HepG2 (cell line): ENCODE measurements around the gene TFEB. TPM values are rescaled to one million over a fixed set of nuclear protein-coding genes. Genes with fewer than 3 reads are reported as not detected.

Experiments
- ATAC-seq: fragments of 200-7000 bp; cut with Tn5 transposase; 3 replicates; pipeline ENCODE4 v1.9.1; 2020; ENCODE audit warnings: mild to moderate bottlenecking, moderate library complexity
- BruUV-seq: library from RNA; stranded (reverse); fragments of 400-500 nt; replicated peaks from 2 replicates; lab custom pipeline; 2021; lab: Mats Ljungman, UMichigan
- CTCF ChIA-PET: fragments of 300-600 bp; formaldehyde crosslinking; extraction: SDS; loops from one replicate; lab custom pipeline; 2021; ENCODE audit warnings: low total read pairs, inconsistent platforms, low intra/inter-chr PET ratio; lab: Yijun Ruan, JAX
- POLR2A ChIA-PET: fragments of 350-600 bp; sonication (Branson Sonifier 250); formaldehyde crosslinking; loops from one replicate; lab custom pipeline; 2020; ENCODE audit warnings: antibody characterized with exemption, inconsistent platforms; lab: Yijun Ruan, JAX
- DNase-seq: peaks from one replicate; pipeline ENCODE4 v3.0.0-alpha.2; 2015; ENCODE audit warnings: low spot score
- FAIRE-seq: peaks from 3 replicates; lab custom pipeline; 2011; peaks lifted over from hg19 to GRCh38; lab: Jason Lieb, UNC
- H2AFZ ChIP-seq: one replicate; pipeline ENCODE4 v1.6.1; 2011; ENCODE audit warnings: low read length, inconsistent platforms
- H3K27ac ChIP-seq: fragments of 300-600 bp; 3 replicates; pipeline ENCODE4 v1.8.0; 2011; ENCODE audit warnings: mixed run types, mild to moderate bottlenecking, mixed read lengths, low read length, inconsistent platforms; ENCODE audit not compliant: insufficient read depth; ENCODE audit errors: extremely low read length
- H3K27me3 ChIP-seq, 2 experiments: fragments of 200-600 bp in 1 of 2; 2 replicates in 1 of 2; 3 replicates in 1 of 2; pipeline versions ENCODE4 v1.6.0 to v1.8.0; 2011; ENCODE audit warnings: low read length in 2 of 2, mild to moderate bottlenecking in 2 of 2, moderate library complexity in 2 of 2, inconsistent platforms in 1 of 2; ENCODE audit not compliant: insufficient read depth in 2 of 2, control insufficient read depth in 1 of 2
- H3K36me3 ChIP-seq, 2 experiments: fragments of 200-600 bp in 1 of 2; replicated peaks in 1 of 2; 2 replicates in 1 of 2; 3 replicates in 1 of 2; pipeline versions ENCODE4 v1.5.1 to v1.8.0; 2011; ENCODE audit warnings: low read length in 2 of 2, inconsistent platforms in 1 of 2; ENCODE audit not compliant: insufficient read depth in 2 of 2, control insufficient read depth in 1 of 2
- H3K4me1 ChIP-seq: 2 replicates; pipeline ENCODE4 v1.5.1; 2012; ENCODE audit warnings: low read length, inconsistent platforms; ENCODE audit not compliant: insufficient read depth
- H3K4me2 ChIP-seq: 2 replicates; pipeline ENCODE4 v1.6.0; 2011; ENCODE audit warnings: low read depth, low read length, inconsistent platforms
- H3K4me3 ChIP-seq, 3 experiments: fragments of 200-600 bp in 1 of 3; sonication (generic), shearing (Covaris generic) in 1 of 3; replicated peaks in 1 of 3; 2 replicates each; pipeline ENCODE4 v1.5.1; 2011 to 2016; ENCODE audit warnings: low read length in 3 of 3, inconsistent platforms in 2 of 3, low read depth in 2 of 3, mild to moderate bottlenecking in 2 of 3, control low read depth in 1 of 3, mixed read lengths in 1 of 3; ENCODE audit not compliant: insufficient read depth in 1 of 3
- H3K79me2 ChIP-seq: one replicate; pipeline ENCODE4 v1.6.1; 2011; ENCODE audit warnings: low read length, inconsistent platforms; ENCODE audit not compliant: insufficient read depth
- H3K9ac ChIP-seq: 2 replicates; pipeline ENCODE4 v1.6.0; 2011; ENCODE audit warnings: mild to moderate bottlenecking, low read depth, low read length, inconsistent platforms; ENCODE audit not compliant: insufficient read depth
- H3K9me3 ChIP-seq: 2 replicates; pipeline ENCODE4 v1.5.1; 2012; ENCODE audit warnings: mild to moderate bottlenecking, low read length
- H4K20me1 ChIP-seq: 2 replicates; pipeline ENCODE4 v1.6.0; 2011; ENCODE audit warnings: inconsistent platforms, mild to moderate bottlenecking, low read length, moderate library complexity; ENCODE audit not compliant: insufficient read depth
- FOXA3 ChIP-seq: IDR thresholded peaks from 2 replicates; pipeline ENCODE4 v1.6.1; 2016; ENCODE audit warnings: missing genetic modification reagents, missing compliant biosample characterization
- HIVEP1 ChIP-seq: sonication (generic); formaldehyde crosslinking; IDR thresholded peaks from 2 replicates; pipeline ENCODE4 v1.4.0; 2020; ENCODE audit warnings: mild to moderate bottlenecking, missing genetic modification reagents
- SNRNP70 ChIP-seq: fragments of 200-400 bp; formaldehyde crosslinking; IDR thresholded peaks from 2 replicates; pipeline ENCODE4 v1.6.1; 2017; ENCODE audit warnings: mild to moderate bottlenecking, low read depth, low read length, moderate library complexity
- TAF15 ChIP-seq: fragments of 200-400 bp; formaldehyde crosslinking; IDR thresholded peaks from one replicate; pipeline ENCODE4 v1.6.1; 2018; ENCODE audit warnings: mild to moderate bottlenecking, low read depth, low read length; ENCODE audit not compliant: poor library complexity, severe bottlenecking
- ZC3H13 ChIP-seq: sonication (generic); formaldehyde crosslinking; IDR thresholded peaks from 2 replicates; pipeline ENCODE4 v1.8.1; 2023; ENCODE audit warnings: mild to moderate bottlenecking, missing genetic modification reagents, moderate library complexity
- ZMYM2 ChIP-seq: sonication (generic); formaldehyde crosslinking; IDR thresholded peaks from 2 replicates; pipeline ENCODE4 v1.8.0; 2022; ENCODE audit warnings: mild to moderate bottlenecking, missing genetic modification reagents
- ZNF383 ChIP-seq: sonication (generic); formaldehyde crosslinking; IDR thresholded peaks from 2 replicates; pipeline ENCODE4 v1.4.0; 2020; ENCODE audit warnings: missing genetic modification reagents, mild to moderate bottlenecking, borderline replicate concordance
- ZNF496 ChIP-seq: sonication (generic); formaldehyde crosslinking; IDR thresholded peaks from 2 replicates; pipeline ENCODE4 v1.8.1; 2023; ENCODE audit warnings: mild to moderate bottlenecking, moderate library complexity, missing genetic modification reagents; ENCODE audit not compliant: insufficient replicate concordance
- ZNF547 ChIP-seq: sonication (generic); formaldehyde crosslinking; IDR thresholded peaks from 2 replicates; pipeline ENCODE4 v1.5.1; 2020; ENCODE audit warnings: mild to moderate bottlenecking, missing genetic modification reagents
- WGBS: methylation state at CpG from one replicate; pipeline ENCODE4 v1.1.6; 2017; ENCODE audit warnings: low lambda C conversion rate; 5-methylcytosine and 5-hydroxymethylcytosine counted together
- in situ Hi-C: cut with HindIII; loops from 2 replicates; pipeline ENCODE4 v1.10.0; 2017; ENCODE audit warnings: low pct_unique_long_range_greater_than_20kb; ENCODE audit not compliant: extremely low pct_ligation_motif_present
- intact Hi-C: fragments of 100-400 bp; cut with micrococcal nuclease; formaldehyde crosslinking; loops from one replicate; pipeline ENCODE4 v1.10.0; 2022; ENCODE audit not compliant: unreplicated experiment
- polyA plus RNA-seq, 8 experiments: library from polyadenylated mRNA; depleted of rRNA in 3 of 8; stranded (reverse) in 7 of 8; unstranded in 1 of 8; fragments of >200 nt; fragmentation: Illumina TruSeq in 4 of 8; extraction: Trizol in 4 of 8; gene quantifications; 2 replicates each; pipeline versions ENCODE4 v1.2.1 to v1.2.3, GENCODE V29; 2011 to 2016; ENCODE audit warnings: low read depth in 4 of 8, missing spikeins in 1 of 8, mixed read lengths in 1 of 8; ENCODE audit not compliant: insufficient read depth in 1 of 8
- total RNA-seq, 5 experiments: library from RNA; depleted of rRNA; stranded (reverse); fragments of >200 nt; fragmentation: Illumina TruSeq; extraction: Trizol; gene quantifications; 2 replicates each; pipeline ENCODE4 v1.2.3, GENCODE V29; 2016; ENCODE audit warnings: low read depth in 1 of 5
- TF ChIP-seq, protein P1 (sequence below): sonication (generic); formaldehyde crosslinking; IDR thresholded peaks from 2 replicates; pipeline ENCODE4; 2020; ENCODE audit warnings: missing genetic modification reagents, mild to moderate bottlenecking, borderline replicate concordance
- TF ChIP-seq, protein P2 (sequence below): sonication (generic); formaldehyde crosslinking; IDR thresholded peaks from 2 replicates; pipeline ENCODE4 v1.4.0; 2020; ENCODE audit warnings: missing genetic modification reagents
- TF ChIP-seq, protein P3 (sequence below): sonication (generic); formaldehyde crosslinking; IDR thresholded peaks from 2 replicates; pipeline ENCODE4 v1.4.0; 2020; ENCODE audit warnings: missing genetic modification reagents; ENCODE audit errors: not compliant biosample characterization
- TF ChIP-seq, protein P4 (sequence below): sonication (generic); formaldehyde crosslinking; IDR thresholded peaks from 2 replicates; pipeline ENCODE4 v1.8.0; 2022; ENCODE audit warnings: mild to moderate bottlenecking, missing genetic modification reagents, borderline replicate concordance
- TF ChIP-seq, protein P5 (sequence below): sonication (generic); formaldehyde crosslinking; IDR thresholded peaks from 2 replicates; pipeline ENCODE4 v1.9.0; 2021; ENCODE audit warnings: missing genetic modification reagents, borderline replicate concordance

TFEB gene
- total and polyA plus RNA-seq, 2 of the 13 experiments (the other 11 are each of a cell fraction or from before 2014, with no cell fraction given), result 13.3 to 18.7 TPM

DNA sequence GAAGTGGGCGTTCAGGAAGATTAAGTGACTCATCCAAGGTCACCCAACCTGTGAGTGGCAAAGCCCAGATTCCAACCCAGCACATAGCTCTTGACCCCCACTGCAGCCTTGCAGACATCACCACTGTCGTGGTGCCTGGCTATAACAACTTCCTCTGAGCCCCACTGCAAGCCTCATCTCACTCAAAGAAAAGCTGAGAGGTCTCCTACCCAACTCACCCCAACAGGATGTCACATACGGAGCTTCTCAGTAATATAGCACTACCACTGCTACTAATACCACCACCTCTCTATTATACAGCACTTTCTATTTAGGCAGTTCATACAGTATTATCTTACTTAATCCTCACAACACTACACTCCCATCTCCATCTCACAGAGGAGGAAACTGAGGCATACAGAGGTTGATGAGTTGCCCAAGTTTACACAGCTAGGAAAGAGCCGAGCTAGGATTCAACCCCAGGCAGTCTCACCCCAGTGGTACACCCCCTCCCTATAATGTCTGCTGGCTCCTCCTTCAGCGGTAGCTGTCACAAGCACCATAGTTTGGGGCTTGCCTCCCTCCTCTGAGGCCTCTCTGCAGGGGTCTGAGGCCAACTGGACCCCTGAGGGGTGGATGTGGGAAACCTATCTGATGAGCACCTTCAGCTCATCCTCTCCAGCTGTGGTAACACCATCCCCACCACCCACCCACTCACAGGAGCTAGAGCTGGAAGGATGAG, 19.5 kb downstream of the TFEB start:
- in situ Hi-C loops (loop anchor here (10.0 kb wide), 1 partner anchor 329 kb away; no protein-coding TSS in a partner anchor), intact Hi-C loops (no loop called here)
- POLR2A ChIA-PET, result interaction anchor here (1.0 to 2.7 kb wide), 3 partner anchors 12 to 19 kb away, joined by 3 to 7 read pairs (median 3); no protein-coding TSS in a partner anchor
- no peak overlapping the region for H3K4me2 ChIP-seq
- DNase-seq (no peak), ATAC-seq (no peak), FAIRE-seq (no peak)
- H3K9ac ChIP-seq, result no peak overlapping the region
- no peaks in the 10 kb centered on the region for H3K79me2 ChIP-seq
- WGBS, result 88% methylated on average over 5 of the region's 5 CpGs
- CTCF ChIA-PET, result no interaction called here
- H2AFZ ChIP-seq, result no peak overlapping the region
- no peaks in the 10 kb centered on the region; a peak in 1 of 5 replicates for H3K36me3 ChIP-seq
- BruUV-seq, result no TSS peak
- no peaks in the 10 kb centered on the region for H3K27me3 ChIP-seq
- H3K4me3 ChIP-seq, result no peak overlapping the region
- peaks cover 19% of the 10 kb centered on the region for H3K4me1 ChIP-seq
- no peak overlapping the region for H3K27ac ChIP-seq
- no peaks in the 10 kb centered on the region; the same call in 1 of the 2 replicates for H4K20me1 ChIP-seq
- H3K9me3 ChIP-seq, result no peaks in the 10 kb centered on the region
- TF ChIP-seq ZMYM2 (CRISPR knock-in tag) (no peak), TAF15 (no peak), ZNF547 (CRISPR knock-in tag) (no peak), ZNF496 (CRISPR knock-in tag) (no peak), SNRNP70 (no peak), ZC3H13 (no peak), FOXA3 (no peak), ZNF383 (CRISPR knock-in tag) (no peak), HIVEP1 (no peak)
- TF ChIP-seq, protein P1, sequence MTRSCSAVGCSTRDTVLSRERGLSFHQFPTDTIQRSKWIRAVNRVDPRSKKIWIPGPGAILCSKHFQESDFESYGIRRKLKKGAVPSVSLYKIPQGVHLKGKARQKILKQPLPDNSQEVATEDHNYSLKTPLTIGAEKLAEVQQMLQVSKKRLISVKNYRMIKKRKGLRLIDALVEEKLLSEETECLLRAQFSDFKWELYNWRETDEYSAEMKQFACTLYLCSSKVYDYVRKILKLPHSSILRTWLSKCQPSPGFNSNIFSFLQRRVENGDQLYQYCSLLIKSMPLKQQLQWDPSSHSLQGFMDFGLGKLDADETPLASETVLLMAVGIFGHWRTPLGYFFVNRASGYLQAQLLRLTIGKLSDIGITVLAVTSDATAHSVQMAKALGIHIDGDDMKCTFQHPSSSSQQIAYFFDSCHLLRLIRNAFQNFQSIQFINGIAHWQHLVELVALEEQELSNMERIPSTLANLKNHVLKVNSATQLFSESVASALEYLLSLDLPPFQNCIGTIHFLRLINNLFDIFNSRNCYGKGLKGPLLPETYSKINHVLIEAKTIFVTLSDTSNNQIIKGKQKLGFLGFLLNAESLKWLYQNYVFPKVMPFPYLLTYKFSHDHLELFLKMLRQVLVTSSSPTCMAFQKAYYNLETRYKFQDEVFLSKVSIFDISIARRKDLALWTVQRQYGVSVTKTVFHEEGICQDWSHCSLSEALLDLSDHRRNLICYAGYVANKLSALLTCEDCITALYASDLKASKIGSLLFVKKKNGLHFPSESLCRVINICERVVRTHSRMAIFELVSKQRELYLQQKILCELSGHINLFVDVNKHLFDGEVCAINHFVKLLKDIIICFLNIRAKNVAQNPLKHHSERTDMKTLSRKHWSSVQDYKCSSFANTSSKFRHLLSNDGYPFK (CRISPR knock-in tag), result no peak
- TF ChIP-seq, protein P2, sequence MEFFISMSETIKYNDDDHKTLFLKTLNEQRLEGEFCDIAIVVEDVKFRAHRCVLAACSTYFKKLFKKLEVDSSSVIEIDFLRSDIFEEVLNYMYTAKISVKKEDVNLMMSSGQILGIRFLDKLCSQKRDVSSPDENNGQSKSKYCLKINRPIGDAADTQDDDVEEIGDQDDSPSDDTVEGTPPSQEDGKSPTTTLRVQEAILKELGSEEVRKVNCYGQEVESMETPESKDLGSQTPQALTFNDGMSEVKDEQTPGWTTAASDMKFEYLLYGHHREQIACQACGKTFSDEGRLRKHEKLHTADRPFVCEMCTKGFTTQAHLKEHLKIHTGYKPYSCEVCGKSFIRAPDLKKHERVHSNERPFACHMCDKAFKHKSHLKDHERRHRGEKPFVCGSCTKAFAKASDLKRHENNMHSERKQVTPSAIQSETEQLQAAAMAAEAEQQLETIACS (CRISPR knock-in tag), result no peak
- TF ChIP-seq, protein P3, sequence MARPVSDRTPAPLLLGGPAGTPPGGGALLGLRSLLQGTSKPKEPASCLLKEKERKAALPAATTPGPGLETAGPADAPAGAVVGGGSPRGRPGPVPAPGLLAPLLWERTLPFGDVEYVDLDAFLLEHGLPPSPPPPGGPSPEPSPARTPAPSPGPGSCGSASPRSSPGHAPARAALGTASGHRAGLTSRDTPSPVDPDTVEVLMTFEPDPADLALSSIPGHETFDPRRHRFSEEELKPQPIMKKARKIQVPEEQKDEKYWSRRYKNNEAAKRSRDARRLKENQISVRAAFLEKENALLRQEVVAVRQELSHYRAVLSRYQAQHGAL, result no peak
- TF ChIP-seq, protein P4, sequence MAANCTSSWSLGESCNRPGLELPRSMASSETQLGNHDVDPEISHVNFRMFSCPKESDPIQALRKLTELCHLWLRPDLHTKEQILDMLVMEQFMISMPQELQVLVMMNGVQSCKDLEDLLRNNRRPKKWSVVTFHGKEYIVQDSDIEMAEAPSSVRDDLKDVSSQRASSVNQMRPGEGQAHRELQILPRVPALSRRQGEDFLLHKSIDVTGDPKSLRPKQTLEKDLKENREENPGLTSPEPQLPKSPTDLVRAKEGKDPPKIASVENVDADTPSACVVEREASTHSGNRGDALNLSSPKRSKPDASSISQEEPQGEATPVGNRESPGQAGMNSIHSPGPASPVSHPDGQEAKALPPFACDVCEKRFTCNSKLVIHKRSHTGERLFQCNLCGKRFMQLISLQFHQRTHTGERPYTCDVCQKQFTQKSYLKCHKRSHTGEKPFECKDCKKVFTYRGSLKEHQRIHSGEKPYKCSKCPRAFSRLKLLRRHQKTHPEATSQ (CRISPR knock-in tag), result no peak
- TF ChIP-seq, protein P5, sequence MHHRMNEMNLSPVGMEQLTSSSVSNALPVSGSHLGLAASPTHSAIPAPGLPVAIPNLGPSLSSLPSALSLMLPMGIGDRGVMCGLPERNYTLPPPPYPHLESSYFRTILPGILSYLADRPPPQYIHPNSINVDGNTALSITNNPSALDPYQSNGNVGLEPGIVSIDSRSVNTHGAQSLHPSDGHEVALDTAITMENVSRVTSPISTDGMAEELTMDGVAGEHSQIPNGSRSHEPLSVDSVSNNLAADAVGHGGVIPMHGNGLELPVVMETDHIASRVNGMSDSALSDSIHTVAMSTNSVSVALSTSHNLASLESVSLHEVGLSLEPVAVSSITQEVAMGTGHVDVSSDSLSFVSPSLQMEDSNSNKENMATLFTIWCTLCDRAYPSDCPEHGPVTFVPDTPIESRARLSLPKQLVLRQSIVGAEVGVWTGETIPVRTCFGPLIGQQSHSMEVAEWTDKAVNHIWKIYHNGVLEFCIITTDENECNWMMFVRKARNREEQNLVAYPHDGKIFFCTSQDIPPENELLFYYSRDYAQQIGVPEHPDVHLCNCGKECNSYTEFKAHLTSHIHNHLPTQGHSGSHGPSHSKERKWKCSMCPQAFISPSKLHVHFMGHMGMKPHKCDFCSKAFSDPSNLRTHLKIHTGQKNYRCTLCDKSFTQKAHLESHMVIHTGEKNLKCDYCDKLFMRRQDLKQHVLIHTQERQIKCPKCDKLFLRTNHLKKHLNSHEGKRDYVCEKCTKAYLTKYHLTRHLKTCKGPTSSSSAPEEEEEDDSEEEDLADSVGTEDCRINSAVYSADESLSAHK, result no peak
